HEK293 (cell line): Measurements from ENCODE around the gene RUVBL1.

ENCODE experiments used
- CTCF ChIA-PET: fragments of 350-600 bp; formaldehyde crosslinking; extraction: SDS; loops from one replicate; lab custom pipeline; 2021; ENCODE audit warnings: antibody characterized with exemption; lab: Yijun Ruan, JAX
- POLR2A ChIA-PET: fragments of 300-600 bp; formaldehyde crosslinking; extraction: SDS; loops from one replicate; lab custom pipeline; 2020; ENCODE audit warnings: antibody characterized with exemption, inconsistent platforms; lab: Yijun Ruan, JAX
- H3K27ac ChIP-seq: fragments of 200-500 bp; sonication (Bioruptor generic); 2 replicates; pipeline ENCODE4 v1.5.1; 2014; ENCODE audit warnings: low read depth, low read length, control low read depth, inconsistent platforms; ENCODE audit errors: extremely low read depth
- H3K36me3 ChIP-seq, 2 experiments: fragments of 200-500 bp in 1 of 2; sonication (Bioruptor generic) in 1 of 2; 1 replicate in 1 of 2; 2 replicates in 1 of 2; pipeline ENCODE4 v1.5.1; 2014 to 2017; ENCODE audit warnings: inconsistent platforms in 2 of 2, low read length in 2 of 2; ENCODE audit not compliant: control insufficient read depth in 2 of 2, insufficient read depth in 1 of 2
- H3K4me1 ChIP-seq: fragments of 200-500 bp; sonication (Bioruptor generic); 2 replicates; pipeline ENCODE4 v1.5.1; 2014; ENCODE audit warnings: mild to moderate bottlenecking, low read length, inconsistent platforms; ENCODE audit not compliant: control insufficient read depth, insufficient read depth
- H3K4me3 ChIP-seq: 2 replicates; pipeline ENCODE4 v1.5.1; 2011; ENCODE audit warnings: low read depth, mild to moderate bottlenecking, control low read depth, low read length, moderate library complexity
- H3K9me3 ChIP-seq: fragments of 200-500 bp; sonication (Bioruptor generic); 2 replicates; pipeline ENCODE4 v1.5.1; 2014; ENCODE audit warnings: low read depth, low read length, inconsistent platforms; ENCODE audit not compliant: control insufficient read depth, insufficient read depth
- GLI4 ChIP-seq: fragments of 450-650 bp; formaldehyde crosslinking; IDR thresholded peaks from 2 replicates; pipeline ENCODE4 v1.5.1; 2016; ENCODE audit warnings: missing biosample characterization, missing genetic modification characterization
- KLF17 ChIP-seq: fragments of 450-650 bp; formaldehyde crosslinking; IDR thresholded peaks from 2 replicates; pipeline ENCODE4 v1.5.1; 2016; ENCODE audit warnings: missing biosample characterization, missing genetic modification characterization
- MEIS1 ChIP-seq: sonication (generic); formaldehyde crosslinking; IDR thresholded peaks from 2 replicates; pipeline ENCODE4 v1.8.1; 2022; ENCODE audit warnings: missing genetic modification reagents, mild to moderate bottlenecking, borderline replicate concordance
- PRDM10 ChIP-seq: fragments of 450-650 bp; formaldehyde crosslinking; IDR thresholded peaks from 2 replicates; pipeline ENCODE4 v1.5.1; 2016; ENCODE audit warnings: missing biosample characterization, missing genetic modification characterization
- PRDM4 ChIP-seq: fragments of 450-650 bp; formaldehyde crosslinking; IDR thresholded peaks from 2 replicates; pipeline ENCODE4 v1.5.1; 2017; ENCODE audit warnings: missing biosample characterization, missing genetic modification characterization
- REPIN1 ChIP-seq: fragments of 450-650 bp; formaldehyde crosslinking; IDR thresholded peaks from 2 replicates; pipeline ENCODE4 v1.5.1; 2017; ENCODE audit warnings: missing biosample characterization, missing genetic modification characterization, low read depth
- WT1 ChIP-seq: fragments of 450-650 bp; formaldehyde crosslinking; IDR thresholded peaks from 2 replicates; pipeline ENCODE4 v1.5.1; 2016; ENCODE audit warnings: missing biosample characterization, missing genetic modification characterization
- ZBTB21 ChIP-seq: fragments of 450-650 bp; formaldehyde crosslinking; IDR thresholded peaks from 2 replicates; pipeline ENCODE4 v1.5.1; 2017; ENCODE audit warnings: missing biosample characterization, missing genetic modification characterization
- ZBTB26 ChIP-seq: fragments of 450-650 bp; formaldehyde crosslinking; optimal IDR thresholded peaks from 2 replicates; pipeline ENCODE3; 2016; ENCODE audit warnings: missing biosample characterization, mild to moderate bottlenecking, missing genetic modification characterization
- ZBTB49 ChIP-seq: fragments of 450-650 bp; formaldehyde crosslinking; IDR thresholded peaks from 2 replicates; pipeline ENCODE4 v1.5.1; 2016; ENCODE audit warnings: missing biosample characterization, missing genetic modification characterization, low read depth
- ZNF23 ChIP-seq: fragments of 450-650 bp; formaldehyde crosslinking; IDR thresholded peaks from 2 replicates; pipeline ENCODE4 v1.5.1; 2016; ENCODE audit warnings: missing biosample characterization, missing genetic modification characterization, borderline replicate concordance
- ZNF292 ChIP-seq: fragments of 450-650 bp; formaldehyde crosslinking; IDR thresholded peaks from 2 replicates; pipeline ENCODE4 v1.5.1; 2016; ENCODE audit warnings: low read depth, missing biosample characterization, missing genetic modification characterization, borderline replicate concordance
- ZNF423 ChIP-seq: fragments of 450-650 bp; formaldehyde crosslinking; IDR thresholded peaks from 2 replicates; pipeline ENCODE4 v1.5.1; 2016; ENCODE audit warnings: missing biosample characterization, missing genetic modification characterization
- ZNF48 ChIP-seq: fragments of 450-650 bp; formaldehyde crosslinking; IDR thresholded peaks from 2 replicates; pipeline ENCODE4 v1.5.1; 2016; ENCODE audit warnings: missing biosample characterization, missing genetic modification characterization
- ZNF488 ChIP-seq: fragments of 450-650 bp; formaldehyde crosslinking; IDR thresholded peaks from 2 replicates; pipeline ENCODE4 v1.5.1; 2016; ENCODE audit warnings: missing biosample characterization, missing genetic modification characterization
- ZNF513 ChIP-seq: fragments of 450-650 bp; IDR thresholded peaks from 2 replicates; pipeline ENCODE4 v1.5.1; 2018; ENCODE audit warnings: missing biosample characterization, missing genetic modification characterization
- ZNF596 ChIP-seq: fragments of 450-650 bp; IDR thresholded peaks from 2 replicates; pipeline ENCODE4 v1.5.0; 2018; ENCODE audit warnings: missing biosample characterization, mild to moderate bottlenecking, missing genetic modification characterization, moderate library complexity
- ZNF645 ChIP-seq: fragments of 450-650 bp; formaldehyde crosslinking; IDR thresholded peaks from 2 replicates; pipeline ENCODE4; 2016; ENCODE audit warnings: missing biosample characterization, missing genetic modification characterization
- ZNF747 ChIP-seq: fragments of 450-650 bp; formaldehyde crosslinking; IDR thresholded peaks from 2 replicates; pipeline ENCODE4 v1.5.1; 2016; ENCODE audit warnings: missing biosample characterization, missing genetic modification characterization

RUVBL1 gene

GRCh38 chr3:128107834-128108233 is 15.8 kb downstream of the RUVBL1 start:
- no peaks in the 10 kb centered on the region for H3K9me3 ChIP-seq
- CTCF ChIA-PET = no interaction called here
- H3K4me3 ChIP-seq = no peak overlapping the region
- H3K4me1 ChIP-seq = peaks cover 2% of the 10 kb centered on the region
- no peak overlapping the region for H3K27ac ChIP-seq
- TF ChIP-seq ZNF423 (no peak), MEIS1 (no peak), ZNF513 (tag by site-specific recombination) (no peak), ZNF292 (no peak), ZBTB21 (no peak), ZNF596 (tag by site-specific recombination) (no peak), PRDM4 (no peak), ZBTB49 (no peak), ZNF645 (tag by site-specific recombination) (no peak), ZNF48 (tag by site-specific recombination) (no peak), ZNF488 (tag by site-specific recombination) (no peak), ZBTB26 (tag by site-specific recombination) (no peak), ZNF747 (tag by site-specific recombination) (no peak), WT1 (no peak), PRDM10 (tag by site-specific recombination) (no peak), KLF17 (tag by site-specific recombination) (no peak), ZNF23 (no peak), REPIN1 (tag by site-specific recombination) (no peak), GLI4 (tag by site-specific recombination) (no peak)
- POLR2A ChIA-PET = no interaction called here
- peaks cover 9 to 77% of the 10 kb centered on the region in 2 experiments; a peak in 2 of 3 replicates for H3K36me3 ChIP-seq
